ENCODE results near the gene SRGAP2C.
"Not testable (repeated sequence)": the region's sequence is repeated elsewhere in the genome, so short reads cannot be mapped to it uniquely, and the experiment has no call there.

SRGAP2C gene

DNA sequence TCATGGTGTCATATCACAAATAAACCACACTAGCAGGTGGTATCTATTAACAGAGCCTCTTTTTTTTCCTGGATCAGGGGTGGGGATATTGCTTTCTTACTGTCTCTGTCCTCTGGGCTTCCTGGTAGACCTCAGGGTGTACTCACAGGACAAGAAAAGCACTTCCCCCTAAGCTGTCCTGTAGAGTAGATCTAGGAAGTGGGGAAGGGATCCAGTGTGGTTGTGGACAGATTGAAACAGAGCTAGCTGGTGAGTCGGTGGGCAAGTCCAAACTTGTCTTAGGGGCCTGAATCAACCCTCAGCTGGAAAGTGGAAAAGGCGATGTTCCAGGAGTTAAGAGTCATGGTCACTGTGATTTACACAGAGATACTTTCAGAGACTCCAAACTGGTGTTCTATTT, 96.7 kb downstream of the SRGAP2C start:
- DNase-seq: not testable (repeated sequence)

- DNase-seq: not testable (repeated sequence)
Measured at GRCh38 chr1:121283587-121284180, 98.9 kb downstream of the SRGAP2C start.

DNA sequence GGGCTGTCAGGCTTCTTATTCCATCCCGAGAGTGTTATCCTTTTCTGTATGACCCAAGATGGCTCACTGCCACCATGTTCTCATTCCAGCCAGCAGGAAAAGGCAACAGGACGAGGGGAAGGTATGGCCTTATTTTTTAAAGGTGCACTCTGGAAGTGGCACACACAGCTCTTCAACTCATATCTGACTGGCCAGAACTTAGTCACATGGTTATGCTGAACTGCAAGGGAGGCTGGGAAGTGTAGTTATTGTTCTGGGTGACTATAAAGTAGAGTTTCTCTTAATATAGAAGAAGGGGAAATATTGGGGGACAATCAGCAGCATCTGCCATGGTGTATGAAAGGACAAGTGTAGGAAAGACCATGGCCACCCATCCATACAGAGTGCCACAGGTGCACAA, 107.8 kb downstream of the SRGAP2C start:
- DNase-seq: not testable (repeated sequence)

DNA sequence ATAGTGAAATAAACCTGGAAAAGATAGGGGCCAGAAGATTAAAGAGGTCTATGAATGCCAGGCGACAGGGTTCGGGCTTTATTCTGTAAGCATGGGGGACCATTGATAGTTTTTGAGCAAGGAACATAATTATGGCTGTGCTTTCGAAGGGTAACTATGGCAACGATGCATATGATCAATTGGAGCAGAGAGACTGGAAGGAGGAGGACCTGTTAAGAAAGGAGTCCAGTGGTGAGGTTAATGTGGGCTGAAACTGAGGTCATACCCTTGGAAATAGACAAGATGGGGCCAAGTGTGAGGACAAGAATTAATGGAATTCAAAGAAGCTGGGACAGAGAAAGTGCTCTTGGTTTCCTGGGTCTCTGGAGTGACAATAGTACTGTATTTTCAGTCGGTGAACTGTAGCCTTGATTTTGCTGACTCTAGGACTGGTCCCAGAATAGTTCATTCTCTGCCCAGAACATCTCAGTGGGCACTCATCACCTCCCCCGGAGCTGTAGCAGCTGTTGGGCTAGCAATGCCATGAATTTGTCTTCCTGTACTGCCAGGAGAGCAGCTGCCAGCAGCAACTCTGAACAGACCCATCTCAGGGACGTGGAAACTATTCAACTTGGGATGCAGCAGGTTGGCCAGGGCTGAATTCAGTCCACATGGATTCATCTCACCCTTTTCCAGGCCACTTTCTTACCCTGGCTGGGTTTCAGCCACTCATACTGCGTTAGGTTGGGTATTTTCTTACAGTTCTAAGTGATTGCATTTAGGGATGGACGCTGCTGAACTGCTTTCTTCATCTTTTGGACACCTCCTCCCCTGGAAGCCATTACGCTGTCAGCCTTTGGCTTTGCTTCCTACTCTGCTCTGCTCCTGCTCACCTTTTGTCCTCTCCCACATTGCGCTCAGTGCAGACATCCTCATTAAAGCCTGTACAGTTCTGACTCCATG, 108.8 kb downstream of the SRGAP2C start:
- DNase-seq: not testable (repeated sequence)

GRCh38 chr1:121294205-121294570, 109.4 kb downstream of the SRGAP2C start:
- DNase-seq: not testable (repeated sequence)

DNA sequence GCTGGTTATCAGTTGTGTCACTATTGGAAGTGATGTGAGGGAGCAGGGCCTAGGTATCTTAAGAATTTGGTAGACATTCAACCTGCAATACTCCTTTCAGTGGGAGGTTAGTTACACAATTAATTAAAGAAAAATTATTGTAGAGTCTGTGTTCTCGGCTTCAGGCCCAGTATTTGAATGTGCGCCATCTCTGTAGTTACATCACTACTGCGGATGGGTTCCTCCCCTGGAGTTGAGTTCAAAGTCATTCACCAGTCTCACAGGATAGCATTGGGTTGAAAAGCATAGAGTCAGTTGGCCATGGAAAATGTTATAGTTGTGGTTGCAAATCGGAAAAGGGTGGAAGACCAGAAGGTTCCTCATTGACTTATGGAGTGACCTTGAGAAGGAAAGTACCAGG, 111.8 kb downstream of the SRGAP2C start:
- not testable (repeated sequence) for DNase-seq

DNA sequence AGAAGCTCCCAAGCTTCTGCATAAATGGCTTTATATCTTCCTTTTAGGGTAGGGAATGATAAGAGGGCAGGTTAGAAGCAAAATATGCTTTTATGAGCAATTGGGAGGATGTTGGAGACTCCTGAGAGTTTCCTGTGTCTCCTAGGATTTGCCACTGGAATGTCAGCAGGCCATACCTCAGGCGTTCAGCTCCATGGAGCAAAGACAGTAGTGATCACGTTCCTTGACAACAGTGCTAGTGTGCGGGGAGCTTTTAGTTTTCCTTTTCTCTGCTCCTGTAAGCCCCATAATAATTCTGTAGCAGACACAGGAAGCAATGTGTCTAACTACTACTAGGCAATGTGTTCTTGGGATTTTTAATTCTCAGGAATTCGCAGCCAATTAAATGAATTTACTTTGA, 113.8 kb downstream of the SRGAP2C start:
- DNase-seq: not testable (repeated sequence)

DNA sequence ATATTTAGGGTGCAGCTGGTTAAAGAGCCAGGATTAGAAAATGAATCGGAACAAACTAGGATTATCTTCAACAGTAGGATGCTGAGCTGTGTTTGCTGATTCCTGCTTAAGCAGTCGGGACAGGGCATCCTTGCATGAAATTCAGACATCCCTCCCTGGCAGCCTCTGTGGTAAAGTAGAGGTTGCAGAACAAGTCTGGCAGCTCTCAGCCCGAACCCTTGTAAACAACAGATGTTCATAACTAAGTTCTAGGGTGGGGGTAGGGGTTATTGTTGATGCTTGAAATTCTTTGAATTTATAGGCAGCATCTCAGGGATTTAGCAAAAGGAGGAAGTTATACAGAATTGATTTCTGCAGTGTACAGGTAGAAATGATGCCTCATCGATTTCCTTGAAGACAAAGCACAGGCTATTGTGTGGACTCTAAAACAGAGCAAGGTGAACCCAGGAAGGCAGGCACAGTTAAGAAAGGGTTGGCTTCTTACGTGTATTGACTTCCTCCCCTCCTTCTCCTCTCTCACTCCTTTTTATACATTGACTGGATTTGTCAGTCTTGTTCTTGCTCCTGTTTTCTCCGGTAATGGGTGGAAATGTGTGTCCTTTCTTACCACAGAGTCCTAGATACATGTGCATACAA, 114.9 kb downstream of the SRGAP2C start:
- DNase-seq: not testable (repeated sequence)

GRCh38 chr1:121301876-121302275, 117.1 kb downstream of the SRGAP2C start:
- DNase-seq: not testable (repeated sequence)

GRCh38 chr1:121307759-121308158, 123.0 kb downstream of the SRGAP2C start:
- not testable (repeated sequence) for DNase-seq

- not testable (repeated sequence) for DNase-seq
Measured at GRCh38 chr1:121315509-121315908, 130.7 kb downstream of the SRGAP2C start.

GRCh38 chr1:121316081-121316480, 131.3 kb downstream of the SRGAP2C start:
- DNase-seq: not testable (repeated sequence)

DNA sequence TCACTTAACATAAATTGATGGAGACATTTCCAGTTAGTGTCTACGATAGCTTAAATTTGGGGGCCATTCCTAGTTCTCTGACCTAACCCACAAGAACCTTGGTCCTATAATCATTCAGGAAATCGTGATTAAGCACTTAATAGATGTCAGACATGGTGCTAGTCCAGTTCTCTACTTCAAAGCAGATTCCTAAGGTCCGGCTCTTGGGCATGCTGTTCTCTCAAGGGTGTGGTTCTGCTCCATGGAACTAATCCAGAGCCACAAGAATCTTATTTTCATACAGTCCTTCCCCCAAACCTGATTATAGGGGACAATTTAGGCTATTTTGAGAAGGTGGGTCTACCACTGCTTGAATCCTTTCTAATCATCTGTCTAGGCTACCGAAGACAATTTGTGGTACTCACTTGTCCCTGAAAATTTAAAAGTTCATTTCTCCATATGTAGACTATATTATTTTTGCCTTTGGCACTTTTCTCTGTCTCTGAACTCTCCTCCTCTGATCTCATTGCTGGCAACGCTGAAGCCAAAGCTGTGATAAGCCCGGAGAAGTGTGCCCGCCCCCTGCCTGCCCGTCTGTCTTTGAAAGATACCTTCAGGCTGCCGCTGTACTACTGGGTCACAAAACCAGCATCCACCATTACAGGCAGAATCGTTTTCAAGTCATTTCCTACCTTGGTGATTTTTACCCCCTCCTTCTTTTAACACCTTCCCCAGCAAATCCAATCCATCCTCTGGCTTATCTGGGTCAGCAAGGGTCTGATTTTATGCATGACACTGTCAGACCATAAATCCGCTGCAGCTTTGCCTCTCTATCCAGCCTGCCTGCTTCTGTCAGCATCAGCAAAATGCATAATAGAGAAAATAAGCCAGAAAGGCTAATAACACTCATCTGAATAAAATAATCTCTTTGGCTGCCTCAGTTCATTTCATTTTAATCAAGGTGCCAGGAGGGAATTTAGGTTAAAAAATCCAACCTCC, 133.0 kb downstream of the SRGAP2C start:
- DNase-seq: not testable (repeated sequence)

- DNase-seq: not testable (repeated sequence)
Measured at GRCh38 chr1:121318687-121319086, 133.9 kb downstream of the SRGAP2C start.

GRCh38 chr1:121321660-121322059, 136.9 kb downstream of the SRGAP2C start:
- DNase-seq: not testable (repeated sequence)

GRCh38 chr1:121324726-121325125, 140.0 kb downstream of the SRGAP2C start:
- DNase-seq: not testable (repeated sequence)

GRCh38 chr1:121332141-121332540, 147.4 kb downstream of the SRGAP2C start:
- DNase-seq: not testable (repeated sequence)

- DNase-seq: not testable (repeated sequence)
Measured at GRCh38 chr1:121332599-121333562, 148.1 kb downstream of the SRGAP2C start.

- not testable (repeated sequence) for DNase-seq
Measured at GRCh38 chr1:121337958-121338357, 153.2 kb downstream of the SRGAP2C start.

GRCh38 chr1:121339611-121340010, 154.8 kb downstream of the SRGAP2C start:
- DNase-seq: not testable (repeated sequence)

Measured in NCI-H2107 (cell line).